ENCODE results near the gene TLR7.

TLR7 gene

DNA sequence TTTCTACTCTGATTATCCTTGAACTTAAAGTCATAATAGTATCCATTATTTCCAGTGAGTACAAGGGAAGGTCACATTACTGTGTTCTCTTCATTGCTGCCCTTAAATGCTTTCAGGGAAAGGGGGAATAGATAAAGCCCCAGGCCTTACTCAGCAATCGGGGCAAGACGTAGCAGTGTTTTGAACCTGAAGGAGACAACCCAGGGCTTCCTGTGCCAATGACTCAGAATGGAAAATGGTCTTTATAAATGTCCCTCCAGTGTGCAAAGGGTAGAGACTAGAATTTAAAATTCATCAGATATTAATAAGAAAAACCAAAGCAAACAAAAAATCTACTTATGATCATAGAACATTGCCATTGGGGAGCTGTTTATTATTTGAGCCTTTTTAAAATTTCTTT lies 63.3 kb downstream of the TLR7 start:
- no peak for DNase-seq (ENCODE audit: low read depth)

DNA sequence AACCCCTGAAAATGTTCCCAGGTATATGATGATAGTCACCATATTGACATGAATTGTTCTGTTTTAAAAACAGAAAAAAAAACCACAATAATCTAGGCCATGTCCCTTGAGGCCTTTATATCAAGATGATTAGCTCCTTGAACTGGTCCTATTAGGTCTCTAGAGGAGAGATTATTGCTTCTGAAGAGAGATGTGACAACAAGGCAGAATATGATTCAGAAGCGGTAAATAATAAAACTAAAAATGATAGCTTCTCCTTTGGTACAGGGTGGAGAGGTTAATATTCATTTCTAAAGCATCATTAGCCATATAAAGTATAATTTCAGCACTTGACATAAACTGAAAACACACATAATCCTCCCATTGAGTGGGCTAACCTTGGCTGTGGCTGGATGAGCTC lies 65.4 kb downstream of the TLR7 start:
- no peak for DNase-seq (ENCODE audit: low read depth)

DNA sequence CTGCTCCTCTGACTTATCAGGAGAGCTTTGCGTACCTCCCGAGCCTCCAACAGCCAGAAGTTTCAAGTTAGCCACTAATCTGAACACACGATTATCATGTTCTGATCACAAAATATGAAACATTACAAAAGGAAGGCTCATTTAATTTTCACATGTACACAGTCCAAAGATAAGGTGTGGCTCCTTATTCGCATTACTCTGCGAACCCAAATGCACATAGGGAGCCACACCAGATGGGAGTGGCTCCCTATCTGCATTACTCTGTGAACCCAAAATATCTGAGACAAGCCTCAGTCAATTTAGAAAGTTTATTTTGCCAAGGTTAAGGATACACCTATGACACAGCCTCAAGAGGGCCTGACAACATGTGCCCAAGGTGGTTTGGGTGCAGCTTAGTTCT lies 68.0 kb downstream of the TLR7 start:
- DNase-seq (ENCODE audit: low read depth) = no peak

DNA sequence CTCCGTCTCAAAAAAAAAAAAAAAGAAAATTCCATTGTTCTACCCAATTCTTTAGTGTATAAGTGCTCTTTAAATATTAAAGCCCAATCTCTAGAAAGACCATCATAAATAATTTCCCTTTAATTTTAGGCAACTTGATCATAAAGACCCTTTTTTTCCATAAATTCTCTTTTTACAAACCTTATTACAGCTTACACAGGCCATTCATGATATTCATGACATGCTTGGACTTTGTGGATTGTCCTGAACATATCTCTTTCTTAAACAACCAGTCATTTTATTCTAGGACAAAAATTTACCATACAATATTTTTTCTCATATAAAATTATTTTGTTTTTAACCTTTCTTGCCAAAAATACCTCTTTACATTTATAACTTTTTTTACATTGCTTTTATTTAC lies 70.1 kb downstream of the TLR7 start:
- no peak for DNase-seq (ENCODE audit: low read depth)

All from stimulated activated CD8-positive, alpha-beta memory T cell treated with anti-CD3 and anti-CD28 coated beads, Interleukin-7, amount 100 ng/mL, for 24 hours (primary cell).